DND-41 (cell line): ENCODE data around the gene CCDC3.

Experiments
- CTCF ChIP-seq: IDR thresholded peaks from 2 replicates; pipeline ENCODE4 v1.5.1; 2012; ENCODE audit warnings: borderline replicate concordance, low read length, moderate library complexity, mild to moderate bottlenecking; ENCODE audit not compliant: poor library complexity, severe bottlenecking; ENCODE audit errors: extremely low read depth
- EZH2 ChIP-seq: IDR thresholded peaks from 3 replicates; pipeline ENCODE4 v1.6.1; 2012; ENCODE audit warnings: borderline replicate concordance, low read depth, mild to moderate bottlenecking, moderate library complexity, low read length, inconsistent platforms; ENCODE audit not compliant: severe bottlenecking

- TF ChIP-seq CTCF (no peak), EZH2 (no peak)
These were observed 30.3 kb downstream of the CCDC3 start for GRCh38 chr10:12971001-12971788.
